NT2/D1 (cell line): ENCODE measurements around the gene MEIS2.
A peak's percentile ranks its signal among the peaks of the same experiment; 100 is the strongest.

Experiments used
- SUZ12 ChIP-seq: IDR thresholded peaks from 2 replicates; pipeline ENCODE4 v1.6.1; 2011; ENCODE audit not compliant: insufficient read length, insufficient read depth; ENCODE audit errors: extremely low read depth
- YY1 ChIP-seq: IDR thresholded peaks from 2 replicates; pipeline ENCODE4 v1.6.1; 2011; ENCODE audit not compliant: insufficient read length, insufficient read depth
- ZNF274 ChIP-seq: IDR thresholded peaks from 2 replicates; pipeline ENCODE4 v1.6.1; 2011; ENCODE audit warnings: mild to moderate bottlenecking, low read depth, low read length

- TF ChIP-seq ZNF274 (no peak), YY1 (no peak), SUZ12 (peak; percentile 80)
Measured at GRCh38 chr15:36882487-36883131, 217.7 kb downstream of the MEIS2 start.
